Measurements from ENCODE around the gene F7. TPM values are rescaled to one million over a fixed set of nuclear protein-coding genes. Genes with fewer than 3 reads are reported as not detected.
"Not testable (repeated sequence)": the region's sequence is repeated elsewhere in the genome, so short reads cannot be mapped to it uniquely, and the experiment has no call there.

F7 gene
- total RNA-seq (ENCODE audit: insufficient read depth, low replicate concordance): 3.6 TPM

GRCh38 chr13:113105032-113105920 lies at the start of gene F7:
Gene F7, plus strand, starts transcription at chr13:113105791. Its CDS starts 51 bp downstream, at chr13:113105842.
- no peak for DNase-seq (ENCODE audit: low spot score)

DNA sequence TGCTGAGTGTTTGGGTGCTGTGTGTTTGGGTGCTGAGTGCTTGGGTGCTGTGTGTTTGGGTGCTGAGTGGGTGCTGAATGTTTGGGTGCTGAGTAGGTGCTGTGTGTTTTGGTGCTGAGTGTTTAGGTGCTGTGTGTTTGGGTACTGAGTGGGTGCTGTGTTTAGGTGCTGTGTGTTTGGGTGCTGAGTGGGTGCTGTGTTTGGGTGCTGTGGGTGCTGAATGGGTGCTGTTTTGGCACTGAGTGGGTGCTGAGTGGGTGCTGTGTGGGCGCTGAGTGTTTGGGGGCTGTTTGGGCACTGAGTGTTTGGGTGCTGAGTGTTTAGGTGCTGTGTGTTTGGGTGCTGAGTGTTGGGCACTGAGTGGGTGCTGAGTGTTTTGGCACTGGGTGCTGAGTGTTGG lies 48.5 kb upstream of the F7 start:
- DNase-seq (ENCODE audit: low spot score): no peak

GRCh38 chr13:113057559-113057958 lies 48.0 kb upstream of the F7 start:
- DNase-seq (ENCODE audit: low spot score): not testable (repeated sequence)

GRCh38 chr13:113058129-113058987 lies 47.2 kb upstream of the F7 start:
- DNase-seq (ENCODE audit: low spot score): no peak

DNA sequence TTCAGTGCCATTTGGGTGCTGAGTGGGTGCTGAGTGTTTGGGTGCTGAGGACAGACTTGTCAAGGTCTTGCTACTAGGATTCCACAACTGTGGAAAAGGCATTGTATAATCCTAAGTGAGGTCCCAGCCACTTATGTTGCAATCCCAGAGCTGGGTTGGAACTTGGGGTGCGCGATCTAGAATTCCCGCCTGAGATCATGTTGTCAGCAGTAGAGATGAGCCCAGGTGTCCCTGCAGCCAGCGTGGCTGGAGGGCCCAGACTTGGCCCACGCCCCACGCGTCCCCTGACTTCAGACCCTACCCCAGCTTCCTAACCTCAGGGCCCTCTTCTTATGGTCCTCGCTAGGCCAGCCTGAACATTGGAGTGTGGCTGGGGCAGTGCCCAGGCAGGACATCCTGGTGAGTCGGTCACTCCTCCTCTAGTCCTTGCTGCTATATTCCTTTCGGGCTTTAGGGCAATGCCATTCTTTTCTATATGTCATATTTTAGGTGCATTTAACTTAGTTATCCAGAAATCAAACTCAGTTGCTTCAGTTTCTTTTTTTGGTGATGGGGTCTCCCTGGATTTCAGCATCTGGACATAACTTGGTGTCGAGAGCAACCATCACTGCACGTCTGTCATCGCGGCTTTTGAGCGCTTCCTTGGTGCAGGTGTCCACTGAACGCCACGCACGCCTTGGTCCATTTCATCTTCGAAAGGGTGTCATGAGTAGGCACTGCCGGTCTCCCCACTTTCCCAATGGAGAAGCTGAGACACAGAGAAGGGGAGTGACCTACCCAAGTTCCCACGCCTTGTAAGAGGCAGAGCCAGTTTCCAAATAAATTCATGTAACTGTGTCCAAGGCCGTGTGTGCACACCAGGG lies 46.4 kb upstream of the F7 start:
- no peak for DNase-seq (ENCODE audit: low spot score)

DNA sequence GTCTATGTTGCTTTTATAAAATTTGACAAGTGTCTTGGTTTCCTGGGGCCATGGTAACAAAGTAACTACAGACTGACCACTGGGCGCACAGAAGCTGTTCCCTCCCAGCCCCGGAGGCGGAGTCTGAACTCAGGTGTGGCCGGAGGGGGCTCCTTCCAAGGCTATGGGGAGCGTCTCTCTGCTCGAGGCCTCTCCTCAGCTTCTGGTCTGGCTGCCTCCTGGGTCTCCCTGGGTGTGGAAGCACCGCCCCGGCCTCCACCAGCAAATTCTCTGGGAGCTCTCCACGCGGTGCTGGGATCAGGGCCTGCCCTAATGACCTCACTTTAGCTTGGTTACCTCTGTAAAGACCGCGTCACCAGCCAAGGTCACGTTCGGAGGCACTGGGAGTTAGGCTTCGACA lies 45.7 kb upstream of the F7 start:
- no peak for DNase-seq (ENCODE audit: low spot score)

GRCh38 chr13:113060557-113061270 lies 44.9 kb upstream of the F7 start:
- no peak for DNase-seq (ENCODE audit: low spot score)

- DNase-seq (ENCODE audit: low spot score): no peak
Observed at GRCh38 chr13:113061271-113061625, 44.3 kb upstream of the F7 start.

DNA sequence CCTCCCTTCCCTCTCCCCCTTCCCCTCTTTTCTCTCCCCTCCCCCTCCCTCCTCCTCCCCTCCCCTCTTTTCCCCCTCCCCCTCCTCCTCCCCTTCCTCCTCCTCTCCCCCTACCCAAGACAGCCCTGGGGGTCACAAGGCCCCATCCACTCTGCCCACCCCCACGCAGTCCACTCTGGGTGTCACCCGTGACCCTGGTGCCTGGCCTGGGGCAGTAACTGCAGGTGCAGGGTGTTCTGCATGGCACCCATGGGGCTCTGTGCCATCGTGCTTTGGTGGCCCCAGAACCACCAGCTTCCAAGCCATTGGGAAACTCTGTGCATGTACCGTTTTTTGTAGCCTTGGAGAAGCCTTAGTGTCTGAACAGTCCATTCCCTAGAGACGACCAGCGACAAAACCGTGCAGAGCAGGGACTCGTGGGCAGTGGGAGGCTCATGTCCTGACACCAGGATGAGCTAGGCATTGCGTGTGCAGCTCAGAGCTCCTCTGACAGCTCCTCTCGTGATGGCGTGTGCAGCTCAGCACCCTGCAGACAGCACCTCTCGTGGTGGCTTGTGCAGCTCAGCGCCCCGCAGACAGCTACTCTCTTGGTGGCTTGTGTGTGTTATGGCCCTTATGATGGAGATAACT lies 43.7 kb upstream of the F7 start:
- no peak for DNase-seq (ENCODE audit: low spot score)

GRCh38 chr13:113062691-113063090 lies 42.9 kb upstream of the F7 start:
- DNase-seq (ENCODE audit: low spot score): no peak

DNA sequence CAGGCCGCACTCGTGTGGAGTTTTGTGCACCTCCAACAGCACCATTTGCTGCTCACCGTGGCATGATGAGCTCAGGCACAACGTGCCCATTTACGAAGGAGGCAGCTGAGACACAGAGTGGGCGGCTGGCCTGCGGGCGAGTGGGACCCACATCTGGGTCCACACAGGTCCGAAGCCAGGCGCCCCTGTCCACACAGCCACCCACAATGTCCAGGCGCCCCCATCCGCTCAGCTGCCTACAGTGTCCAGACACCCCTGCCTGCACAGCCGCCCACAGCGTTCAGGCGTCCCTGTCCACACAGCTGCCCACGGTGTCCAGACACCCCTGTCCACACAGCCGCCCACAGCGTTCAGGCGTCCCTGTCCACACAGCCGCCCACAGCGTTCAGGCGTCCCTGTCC lies 42.5 kb upstream of the F7 start:
- DNase-seq (ENCODE audit: low spot score): no peak

DNA sequence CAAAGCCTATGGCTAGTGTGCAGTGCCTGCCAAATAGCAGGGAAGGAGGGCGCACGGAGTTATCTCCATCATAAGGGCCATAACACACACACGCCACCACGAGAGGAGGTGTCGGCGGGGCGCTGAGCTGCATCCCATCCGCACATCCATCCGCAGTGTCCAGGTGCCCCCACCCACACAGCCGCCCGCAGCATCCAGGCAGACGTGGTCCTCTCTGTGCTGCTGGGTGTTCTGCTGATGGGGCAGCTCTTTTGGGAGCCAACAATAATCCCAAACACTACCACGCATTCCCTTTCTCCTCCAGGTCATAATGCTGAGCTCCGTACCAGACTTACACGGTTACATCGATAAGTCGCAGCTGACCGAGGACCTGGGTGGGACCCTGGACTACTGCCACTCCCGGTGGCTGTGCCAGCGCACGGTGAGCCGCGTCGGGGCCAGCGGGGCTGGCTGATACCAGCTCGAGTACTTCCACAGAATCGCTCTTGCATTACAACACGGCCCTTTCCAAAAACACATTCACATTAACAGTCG lies 41.5 kb upstream of the F7 start:
- no peak for DNase-seq (ENCODE audit: low spot score)

- no peak for DNase-seq (ENCODE audit: low spot score)
Observed at GRCh38 chr13:113064534-113065405, 40.8 kb upstream of the F7 start.

- DNase-seq (ENCODE audit: low spot score): no peak
Observed at GRCh38 chr13:113065406-113066141, 40.0 kb upstream of the F7 start.

- DNase-seq (ENCODE audit: low spot score): no peak
Observed at GRCh38 chr13:113066142-113066455, 39.5 kb upstream of the F7 start.

GRCh38 chr13:113066746-113067145 lies 38.8 kb upstream of the F7 start:
- no peak for DNase-seq (ENCODE audit: low spot score)

DNA sequence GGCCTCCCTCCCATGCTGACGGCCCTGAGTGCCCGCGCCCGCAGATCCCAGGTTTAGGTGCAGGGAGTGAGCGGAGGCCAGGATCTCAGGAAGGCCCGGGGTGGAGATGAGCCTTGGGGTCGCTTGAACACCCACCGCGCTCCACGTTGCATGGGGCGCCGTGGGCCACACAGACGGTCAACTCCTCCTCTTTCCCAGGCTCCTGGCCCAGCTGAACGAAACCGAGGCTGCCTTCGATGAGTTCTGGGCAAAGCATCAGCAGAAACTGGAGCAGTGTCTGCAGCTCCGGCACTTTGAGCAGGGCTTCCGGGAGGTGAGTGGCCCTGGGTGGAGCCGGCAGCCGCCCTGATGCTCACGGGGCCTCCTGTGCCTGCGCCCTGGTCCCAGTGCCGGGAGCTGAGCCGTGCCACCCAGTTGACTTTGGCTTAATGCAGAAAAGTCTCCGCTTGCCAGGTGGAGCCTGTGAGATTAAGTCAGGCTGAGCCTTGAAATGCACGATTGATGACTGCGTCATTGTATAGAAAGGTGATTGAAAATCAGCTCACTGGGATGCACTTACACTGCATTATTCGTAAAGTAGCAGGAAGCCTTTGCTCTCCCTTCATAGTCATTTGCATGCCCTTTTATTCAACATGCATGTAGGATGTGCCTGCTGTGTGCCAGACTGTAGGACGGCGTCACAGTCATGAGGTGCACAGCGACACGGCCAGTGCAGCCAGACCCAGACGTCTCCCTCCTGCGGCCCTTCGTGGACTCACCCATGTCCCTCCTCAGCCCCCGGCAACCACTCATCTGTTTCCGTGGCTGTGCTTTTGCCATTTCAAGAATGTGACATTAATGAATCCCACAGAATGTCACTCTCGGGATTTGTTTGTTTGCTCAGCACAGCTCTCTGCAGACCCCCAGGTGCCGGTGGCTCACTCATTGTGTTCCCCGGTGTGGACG lies 35.5 kb upstream of the F7 start:
- DNase-seq (ENCODE audit: low spot score): no peak

DNA sequence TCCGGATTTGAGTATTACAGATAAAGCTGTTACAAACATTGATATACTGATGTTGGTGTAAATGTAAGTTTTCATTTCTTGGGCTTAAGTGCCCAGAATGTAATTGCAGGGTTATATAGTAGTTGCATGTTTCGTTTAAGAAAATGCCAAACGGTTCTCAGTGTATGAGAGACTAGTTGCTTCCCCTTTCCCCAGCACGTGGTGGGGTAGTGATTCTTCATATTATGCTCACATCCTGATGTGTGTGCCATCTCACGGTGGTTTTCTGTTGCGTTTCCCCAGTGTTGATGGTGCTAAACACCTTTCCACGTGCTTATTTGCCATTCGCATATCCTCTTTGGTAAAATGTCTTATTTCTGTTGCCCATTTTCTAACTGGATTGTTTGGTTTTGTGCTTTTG lies 34.7 kb upstream of the F7 start:
- DNase-seq (ENCODE audit: low spot score): no peak
